Gastroesophageal sphincter (tissue), 3 donors: ENCODE measurements around the gene PAM.

ENCODE experiments used
- CTCF ChIP-seq, 4 experiments: fragments of 200-600 bp in 2 of 4; fragments of 450-650 bp in 2 of 4; sonication (generic) in 1 of 4; IDR thresholded peaks; one replicate each; pipeline ENCODE4 v1.5.1; 2017 to 2019; ENCODE audit warnings: antibody characterized with exemption in 4 of 4, mild to moderate bottlenecking in 2 of 4, moderate library complexity in 2 of 4
- POLR2AphosphoS5 ChIP-seq: sonication (generic); formaldehyde crosslinking; IDR thresholded peaks from one replicate; pipeline ENCODE4 v1.6.1; 2017; ENCODE audit warnings: antibody characterized with exemption

GRCh38 chr5:102767862-102768261, 12.8 kb downstream of the PAM start:
- no peak for TF ChIP-seq CTCF (IDR thresholded peaks at IDR 0.05)
- no peak for TF ChIP-seq POLR2AphosphoS5
